HG03469 (cell line): Measurements from ENCODE around the gene SMARCA5.
A peak's percentile ranks its signal among the peaks of the same experiment; 100 is the strongest.
"Not testable (repeated sequence)": the region's sequence is repeated elsewhere in the genome, so short reads cannot be mapped to it uniquely, and the experiment has no call there.

Experiments
- ATAC-seq: cut with Tn5 transposase; IDR thresholded peaks from one replicate; pipeline ENCODE4 v1.9.1; 2021; ENCODE audit warnings: mild to moderate bottlenecking, moderate library complexity, moderate number of reproducible peaks; ENCODE audit not compliant: unreplicated experiment

Gene SMARCA5

DNA sequence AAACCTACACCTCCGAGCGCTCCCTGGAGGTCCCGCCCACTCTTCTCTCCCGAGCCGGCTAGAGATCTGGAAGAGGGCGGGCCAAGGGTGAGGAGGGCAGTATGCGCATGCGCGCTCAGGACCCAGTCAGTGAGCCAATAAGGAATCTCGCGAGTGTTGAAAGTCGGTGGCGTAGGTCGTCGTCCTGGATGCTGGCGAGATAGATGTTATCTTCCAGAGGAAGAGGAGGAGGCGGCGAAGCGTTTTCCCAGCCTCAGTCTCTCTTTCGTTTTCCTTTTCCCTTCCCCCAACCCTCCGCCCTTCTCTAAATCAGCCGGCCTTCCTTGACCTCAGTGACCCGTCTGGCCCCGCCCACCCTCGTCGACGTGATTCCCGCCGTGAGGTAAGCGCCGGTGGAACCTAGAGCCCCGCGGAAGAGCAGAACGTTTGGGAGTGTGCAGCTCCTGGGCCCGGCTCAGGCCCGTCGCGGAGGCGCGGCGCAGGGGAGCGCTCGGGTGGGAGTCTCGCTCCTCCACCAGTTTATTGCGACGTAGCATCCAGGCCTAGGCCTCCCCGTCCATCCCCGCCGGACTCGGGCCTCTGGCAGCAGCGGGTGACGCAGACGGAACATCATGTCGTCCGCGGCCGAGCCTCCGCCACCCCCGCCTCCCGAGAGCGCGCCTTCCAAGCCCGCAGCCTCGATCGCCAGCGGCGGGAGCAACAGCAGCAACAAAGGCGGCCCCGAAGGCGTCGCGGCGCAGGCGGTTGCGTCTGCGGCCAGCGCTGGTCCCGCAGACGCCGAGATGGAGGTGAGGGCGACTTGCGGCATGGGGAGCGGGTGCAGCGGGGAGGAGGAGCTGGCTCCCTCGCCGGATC, at the start of gene SMARCA5:
TSS of gene SMARCA5 (plus strand) at position 389 of the 855 bp plus-strand sequence. CDS start at position 612, 223 bp downstream.
- peak; percentile 83 for ATAC-seq

DNA sequence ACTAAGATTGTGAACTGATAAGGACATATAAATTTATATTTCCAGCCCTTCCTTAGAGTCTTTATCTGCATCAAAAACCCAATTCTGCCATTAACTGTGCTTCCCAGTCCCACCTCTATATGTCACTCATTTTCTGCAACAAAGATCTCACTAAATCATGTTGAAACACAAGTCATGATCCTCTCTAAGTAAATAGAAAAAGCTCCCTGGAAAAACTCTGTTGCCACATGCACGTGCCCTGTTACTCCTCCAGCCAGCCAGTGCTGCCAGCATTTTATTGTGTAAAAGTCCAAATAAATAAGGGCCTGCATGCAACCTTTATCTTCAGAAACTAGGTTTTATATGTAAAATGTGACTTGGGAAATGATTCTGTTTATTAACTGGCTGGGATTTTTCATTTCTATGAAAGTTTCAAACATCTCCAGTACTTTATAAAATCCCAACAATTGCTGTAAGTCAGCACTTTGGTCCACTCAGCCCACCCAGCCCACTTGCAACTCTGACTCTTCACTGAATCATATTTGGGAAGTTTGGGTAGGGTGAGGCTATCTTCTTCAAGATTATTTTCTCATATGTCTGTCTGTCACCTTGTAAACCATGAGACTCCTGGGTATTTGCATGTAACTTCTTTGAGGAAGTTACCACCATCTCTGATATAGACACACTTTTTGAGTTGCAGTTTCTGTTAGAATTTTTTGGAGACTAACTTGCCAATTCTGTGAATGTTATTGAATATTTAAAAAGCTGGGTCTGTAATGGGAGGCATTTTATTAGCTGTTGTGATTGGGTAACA, 40.0 kb upstream of the SMARCA5 start:
- ATAC-seq: peak; percentile 61

DNA sequence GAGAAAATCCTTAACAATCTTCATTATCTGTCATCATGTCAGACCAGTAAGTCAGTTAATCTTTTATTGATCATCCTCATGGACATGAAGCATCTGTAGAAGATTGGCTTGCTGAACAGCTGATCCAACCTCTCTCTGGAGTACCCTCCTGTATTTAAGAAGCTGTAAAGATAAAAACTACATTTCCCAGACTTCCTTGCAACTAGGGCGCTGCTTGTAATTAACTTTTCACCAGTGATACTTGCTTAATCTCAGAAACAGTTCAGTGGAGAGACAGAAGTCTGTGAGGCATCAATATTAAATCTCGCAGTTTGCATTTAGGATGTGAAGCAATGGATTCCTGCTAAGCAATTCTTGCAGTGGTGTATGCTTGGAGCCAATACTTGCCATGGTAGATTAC, 36.0 kb upstream of the SMARCA5 start:
- no peak for ATAC-seq

DNA sequence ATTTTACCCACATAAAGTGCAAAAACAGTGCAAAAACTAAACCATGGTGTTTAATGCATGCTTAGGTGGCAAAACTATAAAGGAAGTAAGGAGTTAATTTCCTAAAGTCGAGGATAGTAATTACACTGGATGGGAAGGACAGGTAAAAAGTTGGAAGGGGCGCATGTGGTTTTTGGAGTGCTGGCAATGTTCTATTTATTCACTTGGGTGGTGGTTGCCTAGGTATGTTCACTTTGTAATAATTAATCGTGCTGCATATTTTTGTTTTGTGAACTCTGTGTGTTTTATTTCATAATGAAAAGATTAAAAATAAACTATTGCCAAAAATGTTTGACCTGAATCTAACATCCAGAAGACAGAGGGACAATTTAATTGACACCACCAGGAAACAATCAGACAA, 32.1 kb upstream of the SMARCA5 start:
- no peak for ATAC-seq

GRCh38 chr4:143482840-143483239, 30.7 kb upstream of the SMARCA5 start:
- no peak for ATAC-seq

GRCh38 chr4:143486314-143486713, 27.2 kb upstream of the SMARCA5 start:
- ATAC-seq: no peak

GRCh38 chr4:143488687-143489086, 24.8 kb upstream of the SMARCA5 start:
- ATAC-seq: no peak

- ATAC-seq: no peak
Observed at GRCh38 chr4:143489106-143489505, 24.4 kb upstream of the SMARCA5 start.

DNA sequence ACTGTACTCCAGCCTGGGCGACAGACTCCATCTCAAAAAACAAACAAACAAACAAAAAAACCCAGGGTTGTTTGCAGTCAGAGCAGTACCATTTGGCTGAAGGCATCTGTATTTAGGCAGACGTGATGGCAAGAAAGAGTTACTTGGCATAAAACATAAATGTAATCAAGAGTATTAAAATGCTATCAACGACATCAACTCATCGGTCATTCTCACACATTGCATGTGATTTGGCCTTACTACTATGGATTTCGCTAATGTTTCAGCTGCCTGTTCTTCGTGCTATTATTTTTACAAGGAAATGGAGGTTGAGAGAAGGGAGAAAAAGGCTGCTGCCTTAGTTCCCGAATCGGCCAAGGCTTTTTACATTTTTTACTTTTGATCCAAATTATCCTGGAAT, 15.5 kb upstream of the SMARCA5 start:
- ATAC-seq: no peak

DNA sequence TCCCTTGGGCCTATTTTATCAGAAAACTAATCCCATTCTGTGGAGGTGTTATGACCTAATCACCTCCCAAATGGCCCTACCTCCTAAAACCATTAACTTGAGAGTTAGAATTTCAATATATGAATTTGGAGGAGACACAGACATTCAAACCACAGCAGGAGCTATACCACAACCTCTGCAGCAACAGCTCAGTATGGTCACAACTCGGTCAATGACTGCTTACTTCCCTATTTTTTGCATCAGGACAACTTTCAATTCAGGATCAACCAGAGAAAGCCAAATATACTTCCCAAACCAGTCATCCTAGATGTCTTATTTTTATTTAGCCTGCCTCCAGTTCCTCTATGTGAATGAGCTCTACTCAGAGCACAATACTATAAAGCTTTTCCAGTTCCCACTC, 11.3 kb upstream of the SMARCA5 start:
- no peak for ATAC-seq

DNA sequence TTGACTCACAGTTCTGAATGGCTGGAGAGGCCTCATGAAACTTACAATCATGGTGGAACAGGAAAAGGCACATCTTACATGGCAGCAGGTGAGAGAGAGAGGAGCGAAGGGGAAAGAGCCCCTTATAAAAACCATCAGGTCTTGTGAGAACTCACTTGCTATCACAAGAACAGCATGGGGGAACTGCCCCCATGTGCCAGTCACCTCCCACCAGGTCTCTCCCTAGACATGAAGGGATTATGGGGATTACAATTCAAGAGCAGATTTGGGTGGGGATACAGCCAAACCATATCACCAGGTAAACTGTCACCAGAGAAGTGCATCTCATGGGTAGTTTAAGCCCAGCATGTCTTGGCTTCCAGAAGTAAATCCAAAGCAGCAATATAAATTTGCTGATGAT, 7.5 kb upstream of the SMARCA5 start:
- no peak for ATAC-seq

- ATAC-seq: no peak
Observed at GRCh38 chr4:143511906-143512305, 1.6 kb upstream of the SMARCA5 start.

GRCh38 chr4:143512978-143513313, 556 bp upstream of the SMARCA5 start:
- peak; percentile 27 for ATAC-seq

- ATAC-seq: peak; percentile 3
Observed at GRCh38 chr4:143514169-143514495, 630 bp downstream of the SMARCA5 start.

DNA sequence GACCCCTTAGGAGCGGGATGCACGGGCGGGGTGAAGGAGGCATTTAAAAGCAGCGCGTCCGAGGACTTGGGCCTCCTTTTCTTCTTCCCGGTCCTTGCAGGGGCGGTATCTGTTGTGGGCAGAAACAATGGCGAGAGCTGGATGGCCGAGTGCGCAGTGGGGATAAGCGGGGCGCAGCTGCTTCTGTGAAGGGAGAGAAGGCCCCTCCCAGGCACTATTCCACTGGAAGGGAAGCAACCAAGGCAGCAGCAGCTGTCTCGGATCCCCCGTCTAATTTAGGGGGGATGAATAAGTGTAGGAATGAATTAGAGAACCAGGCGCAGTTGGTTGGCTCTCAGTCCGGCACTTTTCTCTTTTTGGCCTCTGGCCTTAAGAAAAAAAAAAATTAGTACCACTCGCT, 995 bp downstream of the SMARCA5 start:
- no peak for ATAC-seq

- ATAC-seq: no peak
Observed at GRCh38 chr4:143514901-143515300, 1.4 kb downstream of the SMARCA5 start.

- ATAC-seq: no peak
Observed at GRCh38 chr4:143515905-143516304, 2.4 kb downstream of the SMARCA5 start.

DNA sequence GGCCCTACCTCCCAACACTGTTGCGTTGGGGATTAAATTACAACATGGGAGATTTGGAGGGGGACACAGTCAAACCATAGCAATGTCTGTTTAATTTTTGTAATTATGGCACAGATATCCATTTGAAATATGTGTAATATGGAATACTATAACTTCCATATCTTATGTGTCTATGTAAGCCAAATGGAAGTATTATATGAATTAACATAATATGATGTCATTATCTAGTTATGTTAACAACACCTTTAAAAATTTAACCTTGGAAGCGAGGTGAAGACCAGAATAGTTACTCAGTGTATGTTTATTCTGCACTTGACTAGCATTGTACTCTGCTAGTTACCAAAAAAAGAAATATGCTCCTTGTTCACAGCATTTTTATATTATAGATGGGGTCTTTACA, 4.3 kb downstream of the SMARCA5 start:
- ATAC-seq: no peak

- ATAC-seq: no peak
Observed at GRCh38 chr4:143524211-143524610, 10.7 kb downstream of the SMARCA5 start.

DNA sequence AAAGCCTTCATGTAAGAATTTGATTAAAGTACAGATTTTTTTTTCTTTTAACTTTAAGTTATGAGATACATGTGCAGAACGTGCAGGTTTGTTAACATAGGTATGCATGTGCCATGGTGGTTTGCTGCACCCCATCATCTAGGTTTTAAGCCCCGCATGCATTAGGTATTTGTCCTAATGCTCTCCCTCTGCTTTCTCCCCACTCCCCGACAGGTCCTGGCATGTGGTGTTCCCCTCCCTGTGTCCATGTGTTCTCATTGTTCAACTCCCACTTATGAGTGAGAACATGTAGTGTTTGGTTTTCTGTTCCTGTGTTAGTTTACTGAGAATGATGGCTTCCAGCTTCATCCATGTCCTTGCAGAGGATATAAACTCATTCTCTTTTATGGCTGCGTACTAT, 14.5 kb downstream of the SMARCA5 start:
- not testable (repeated sequence) for ATAC-seq

GRCh38 chr4:143531380-143531779, 17.9 kb downstream of the SMARCA5 start:
- ATAC-seq: no peak

- ATAC-seq: no peak
Observed at GRCh38 chr4:143531788-143532491, 18.4 kb downstream of the SMARCA5 start.
